Hematopoietic multipotent progenitor cell treated with erythropoietin and hydrocortisone succinate and interleukin-3 and kit ligand, for 17 days (in vitro differentiated cells): ENCODE results near the gene MRPS12.

Experiments
- DNase-seq: peaks from one replicate; pipeline ENCODE4 v3.0.0-alpha.2; 2015; ENCODE audit warnings: low spot score

Gene MRPS12

DNA sequence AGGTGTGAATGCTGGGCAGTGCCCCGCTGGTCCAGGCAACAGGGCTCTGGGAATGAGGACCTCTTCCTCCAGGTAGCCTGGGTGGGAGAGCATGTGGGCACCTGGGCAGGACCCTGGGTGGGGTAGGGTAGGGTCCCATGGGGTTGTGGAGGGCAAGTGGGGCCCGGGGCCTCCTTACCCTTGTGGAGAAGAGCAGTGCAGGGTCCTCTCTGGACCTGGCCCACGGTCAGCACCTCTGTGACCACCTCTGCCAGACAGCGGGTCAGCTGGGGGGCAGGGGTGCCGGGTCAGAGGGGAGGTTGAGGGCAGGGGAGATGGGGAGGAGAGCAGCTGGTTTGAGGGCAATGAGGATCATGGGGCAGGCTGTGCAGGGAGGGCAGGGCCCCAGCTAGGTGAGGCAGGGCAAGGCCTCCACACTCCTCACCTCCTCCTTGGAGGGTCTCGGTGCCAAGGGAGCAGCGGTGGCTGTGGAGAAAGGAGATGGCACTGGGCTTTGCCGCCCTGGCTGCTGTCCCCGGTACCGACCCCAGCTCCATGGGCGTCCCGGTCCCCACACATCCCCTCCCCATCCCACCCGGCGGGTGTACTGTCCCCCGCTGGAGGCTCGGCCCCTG is 19.2 kb upstream of the MRPS12 start:
- no peak for DNase-seq

DNA sequence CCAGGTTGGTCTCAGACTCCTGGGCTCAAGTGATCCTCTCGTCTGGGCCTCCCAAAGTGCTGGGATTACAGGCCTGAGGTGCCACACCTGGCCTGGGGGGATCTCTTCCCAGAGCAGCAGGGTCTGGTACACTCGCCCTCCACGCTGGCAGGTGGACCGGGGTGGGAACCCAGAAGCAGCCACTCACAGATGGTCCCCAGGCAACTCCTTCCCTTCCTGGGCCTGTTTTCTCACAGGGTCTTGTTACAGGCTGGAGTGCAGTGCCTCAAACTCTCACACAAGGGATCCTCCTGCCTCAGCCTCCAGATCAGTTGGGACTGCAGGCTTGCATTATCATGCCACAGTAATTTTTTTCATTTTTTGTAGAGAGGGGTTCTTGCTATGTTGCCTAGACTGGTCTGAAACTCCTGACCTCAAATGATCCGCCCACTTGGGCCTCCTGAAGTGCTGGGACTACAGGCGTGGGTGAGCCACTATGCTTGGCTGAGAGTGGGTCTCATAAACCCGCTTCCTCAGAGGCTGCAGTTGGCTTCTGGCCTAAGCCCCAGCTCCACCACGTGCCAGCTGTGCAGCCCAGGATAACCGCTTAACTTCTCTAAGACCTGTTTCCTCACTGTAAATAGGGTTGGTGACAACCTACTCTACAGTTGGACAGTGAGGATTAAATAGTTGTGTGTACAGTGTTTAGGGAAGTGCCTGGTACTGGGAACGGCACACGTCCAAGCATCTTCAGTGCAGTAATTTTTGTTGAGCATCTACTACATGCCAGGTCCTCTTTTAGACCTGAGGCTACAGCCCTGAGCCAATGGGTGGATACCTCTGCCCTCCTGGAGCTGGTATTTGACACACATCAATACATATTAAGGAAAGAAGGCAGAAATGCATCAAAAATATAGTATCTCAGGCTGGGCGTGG is 17.9 kb upstream of the MRPS12 start:
- DNase-seq: no peak

DNA sequence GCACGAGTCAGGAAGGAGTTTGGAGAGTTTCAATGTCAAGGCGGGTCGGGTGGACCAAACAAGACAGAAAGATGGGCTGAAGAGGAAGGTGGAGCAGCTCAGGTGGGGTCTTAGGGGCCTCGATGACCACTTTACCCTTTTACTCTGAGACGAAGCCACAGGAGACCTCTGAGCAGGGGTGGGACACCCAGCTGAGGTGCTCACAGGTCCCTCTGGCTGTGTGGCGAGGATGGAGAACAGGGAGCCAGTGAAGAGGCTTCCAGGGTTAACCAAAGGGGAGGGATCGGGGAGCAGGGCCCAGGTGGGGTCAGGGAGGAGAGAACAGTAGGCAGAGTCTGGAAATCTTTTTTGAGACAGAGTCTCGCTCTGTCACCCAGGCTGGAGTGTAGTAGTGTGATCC is 16.8 kb upstream of the MRPS12 start:
- no peak for DNase-seq

DNA sequence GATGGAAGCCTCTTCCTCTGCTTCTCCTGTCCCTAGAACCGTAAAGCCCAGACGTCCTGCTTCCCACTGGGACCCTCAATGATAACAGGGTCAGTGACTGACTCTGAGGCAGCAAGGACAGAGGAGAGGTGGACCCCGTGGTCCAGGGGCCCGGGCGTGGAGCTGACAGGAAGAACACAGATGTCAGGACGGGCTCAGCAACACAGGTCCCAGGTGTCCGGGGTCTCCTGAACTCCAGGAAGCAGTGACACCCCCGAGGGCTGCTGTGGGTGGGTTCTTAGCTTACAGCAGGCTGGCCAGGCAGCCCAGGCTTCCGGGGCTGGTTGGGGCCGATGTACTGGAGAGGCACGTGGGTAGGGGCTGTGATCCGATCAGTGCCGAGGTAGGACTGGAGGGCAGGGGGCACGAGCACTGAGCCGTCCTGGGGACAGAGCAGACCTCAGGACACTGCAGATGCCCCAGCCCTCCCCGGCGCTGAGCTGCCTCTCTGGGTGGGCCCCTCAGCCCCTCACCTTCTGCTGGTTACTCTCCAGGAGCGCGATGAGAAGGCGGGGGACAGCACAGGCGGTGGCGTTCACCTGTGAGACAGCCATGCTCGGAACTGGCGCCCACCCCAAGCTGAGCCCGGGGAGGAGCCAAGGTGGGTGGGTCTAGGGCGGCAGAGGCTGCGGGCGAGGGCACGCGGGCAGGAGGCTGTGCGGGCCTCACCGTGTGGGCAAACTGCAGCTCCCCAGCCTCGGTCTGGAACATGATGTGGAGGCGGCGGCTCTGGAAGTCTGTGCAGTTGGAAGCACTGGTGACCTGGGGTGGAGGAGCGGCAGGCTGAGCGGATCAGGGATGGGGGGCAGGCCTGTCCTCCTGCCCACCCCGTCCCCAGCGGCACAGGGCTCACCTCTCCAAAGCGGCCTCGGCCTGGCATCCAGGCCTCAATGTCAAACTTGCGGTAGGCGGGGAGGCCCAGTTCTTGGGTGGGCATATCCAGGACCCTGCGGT is 15.1 kb upstream of the MRPS12 start:
- DNase-seq: no peak

- no peak for DNase-seq
Observed at GRCh38 chr19:38917516-38917915, 13.2 kb upstream of the MRPS12 start.

GRCh38 chr19:38917921-38918491 is 12.7 kb upstream of the MRPS12 start:
- DNase-seq: peak; percentile 31

DNA sequence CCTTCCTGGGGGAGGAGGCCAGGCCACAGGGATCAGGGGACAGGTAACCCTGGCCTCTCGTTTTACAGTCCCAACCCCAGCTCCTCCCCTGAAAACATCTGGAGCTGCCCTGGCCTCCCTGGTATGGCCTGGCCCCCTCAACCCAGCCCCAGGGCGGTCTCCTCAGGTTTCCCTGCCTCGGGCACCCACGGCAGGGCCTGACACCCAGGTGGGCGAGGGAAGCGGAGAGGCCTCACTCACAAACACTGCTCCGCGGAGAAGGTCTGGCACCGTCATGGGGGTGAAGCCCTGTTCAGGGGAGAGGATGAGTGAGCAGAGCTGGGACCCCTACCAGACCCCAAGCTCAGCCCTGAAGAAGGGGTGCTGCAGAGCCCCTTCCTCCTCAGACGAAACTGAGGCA is 12.2 kb upstream of the MRPS12 start:
- DNase-seq: no peak

DNA sequence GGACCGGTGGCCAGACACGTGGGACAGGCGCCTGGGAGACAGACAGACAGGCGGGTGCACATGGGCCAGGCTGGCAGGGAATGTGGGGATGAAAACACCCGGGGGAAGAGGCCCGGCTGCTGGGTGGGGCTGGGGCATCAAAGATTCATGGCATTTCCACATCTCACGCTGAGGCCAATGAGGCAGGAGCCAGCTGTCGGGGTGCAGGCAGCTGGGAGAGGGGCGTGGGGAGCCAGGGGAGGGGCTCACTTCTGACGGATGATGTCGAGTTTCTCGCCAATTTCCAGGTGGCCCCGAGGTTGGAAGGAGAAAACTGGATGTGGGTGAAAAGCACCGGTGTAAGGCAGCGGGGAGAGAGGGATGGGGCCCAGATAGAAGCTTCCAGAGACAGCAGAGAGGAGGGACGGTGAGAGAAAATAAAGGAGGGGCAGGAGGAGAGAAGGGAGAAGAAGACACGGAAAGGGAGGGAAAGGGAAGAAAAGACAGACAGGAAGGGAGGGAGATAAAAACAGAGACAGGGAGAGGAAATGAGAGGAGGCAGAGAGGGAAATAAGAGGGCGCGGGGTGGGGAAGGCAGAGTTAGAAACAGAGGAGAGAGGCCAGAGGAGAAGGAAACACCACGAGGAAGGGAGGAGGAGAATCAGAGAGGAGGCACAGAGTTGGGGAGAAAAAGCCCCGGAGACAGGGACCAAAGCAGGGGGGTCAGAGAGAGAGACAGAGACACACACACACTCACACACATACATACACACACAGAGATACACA is 10.7 kb upstream of the MRPS12 start:
- DNase-seq: no peak

DNA sequence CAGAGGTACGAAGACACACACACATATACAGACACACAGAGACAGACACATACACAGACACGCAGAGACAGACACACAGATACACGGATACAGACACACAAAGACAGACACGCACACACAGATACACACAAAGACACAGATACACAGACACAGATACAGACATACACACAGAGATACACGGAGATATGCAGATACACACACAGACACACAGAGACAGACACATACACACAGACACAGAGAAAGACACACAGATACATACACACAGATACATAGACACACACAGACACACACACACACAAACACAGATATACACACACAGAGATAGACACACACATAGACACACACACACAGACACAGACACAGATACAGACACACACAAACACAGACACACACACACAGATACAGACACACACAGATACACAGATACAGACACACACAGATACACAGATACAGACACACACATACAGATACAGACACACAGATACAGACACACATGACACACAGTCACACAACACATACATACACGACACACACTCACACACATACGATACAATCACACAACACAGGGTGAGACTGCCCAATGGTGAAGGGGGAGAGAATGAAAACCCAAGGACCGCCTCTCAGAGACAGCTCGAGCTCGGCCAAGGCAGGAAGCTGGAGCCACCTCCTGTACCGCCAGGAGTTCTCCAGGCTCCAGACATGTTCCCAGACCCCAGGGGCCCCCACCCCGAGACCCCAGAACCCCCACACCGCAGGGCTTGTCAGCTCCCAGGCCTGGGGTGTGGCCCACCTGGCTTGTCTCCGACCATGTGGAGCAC is 9.9 kb upstream of the MRPS12 start:
- DNase-seq: no peak

- DNase-seq: no peak
Observed at GRCh38 chr19:38921420-38922274, 9.1 kb upstream of the MRPS12 start.

DNA sequence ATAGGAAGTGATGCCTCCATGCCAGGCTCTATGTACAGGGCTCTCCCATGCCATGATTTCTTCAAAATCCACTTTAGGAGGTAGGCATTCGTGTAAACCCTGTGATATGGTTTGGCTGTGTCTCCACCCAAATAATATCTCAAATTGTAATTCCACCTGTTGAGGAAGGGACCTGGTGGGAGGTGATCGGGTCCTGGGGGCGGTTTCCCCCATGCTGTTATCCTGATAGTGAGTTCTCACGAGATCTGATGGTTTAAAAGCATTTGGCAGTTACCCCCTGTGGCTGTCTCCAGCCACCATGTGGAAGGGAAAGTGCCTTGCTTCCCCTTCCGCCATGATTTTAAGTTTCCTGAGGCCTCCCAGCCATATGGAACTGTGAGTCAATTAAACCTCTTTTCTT is 8.3 kb upstream of the MRPS12 start:
- no peak for DNase-seq

- no peak for DNase-seq
Observed at GRCh38 chr19:38924388-38924787, 6.4 kb upstream of the MRPS12 start.

DNA sequence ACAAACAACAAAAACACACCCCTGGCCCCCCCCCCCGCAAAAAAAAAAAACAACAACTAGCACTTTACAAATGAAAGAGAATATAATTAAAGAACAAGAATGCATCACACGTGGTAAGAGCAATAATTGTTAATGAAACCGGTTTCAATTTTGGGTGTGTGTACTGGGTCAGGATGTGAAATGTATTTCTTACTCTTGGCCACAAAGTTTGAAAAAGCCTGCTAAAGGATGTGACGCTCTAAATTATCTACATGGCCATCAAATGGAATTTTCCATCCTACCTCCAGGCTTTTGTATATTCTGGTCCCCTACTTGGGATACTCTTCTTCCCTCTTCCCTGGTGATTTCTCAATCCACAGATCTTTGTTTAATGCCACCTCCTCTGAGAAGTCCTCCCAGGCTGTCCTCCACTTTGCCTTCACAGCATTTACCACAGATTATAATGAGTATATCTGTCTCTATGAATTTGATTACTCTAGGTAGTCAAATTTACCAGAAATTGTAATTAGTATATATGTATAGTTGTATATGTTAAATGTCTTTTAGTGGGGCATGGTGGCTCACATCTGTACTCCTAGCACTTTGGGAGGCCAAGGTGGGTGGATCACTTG is 2.2 kb upstream of the MRPS12 start:
- DNase-seq: no peak

- no peak for DNase-seq
Observed at GRCh38 chr19:38929929-38930775, 592 bp upstream of the MRPS12 start, which contains the start of gene SARS2. SARS2 (minus strand) TSS chr19:38930763; CDS start chr19:38930736, 27 bp downstream.

DNA sequence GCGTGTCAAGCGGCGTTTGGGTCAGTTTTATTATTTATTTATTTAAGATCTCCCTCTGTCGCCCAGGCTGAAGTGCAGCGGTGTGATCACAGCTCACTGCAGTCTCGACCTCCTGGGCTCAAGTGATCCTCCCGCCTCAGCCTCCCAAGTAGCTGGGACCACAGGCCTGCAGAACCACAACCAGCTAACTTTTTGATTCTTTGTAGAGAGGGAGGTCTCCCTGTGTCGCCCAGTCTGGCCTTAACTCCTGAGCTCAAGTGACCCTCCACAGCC is 713 bp downstream of the MRPS12 start:
- DNase-seq: no peak

- DNase-seq: peak; percentile 53
Observed at GRCh38 chr19:38932425-38933179, 1.9 kb downstream of the MRPS12 start.

GRCh38 chr19:38933544-38933943 is 2.8 kb downstream of the MRPS12 start:
- DNase-seq: no peak
